Neural progenitor cell (in vitro differentiated cells): ENCODE results near the gene CPN2.

Experiments
- EZH2 ChIP-seq: fragments of 200-600 bp; sonication (generic); IDR thresholded peaks from 2 replicates; pipeline ENCODE4 v1.6.1; 2017; ENCODE audit warnings: antibody characterized with exemption, mild to moderate bottlenecking, moderate library complexity
- TF ChIP-seq, protein P1 (sequence below): fragments of 200-600 bp; sonication (generic); IDR thresholded peaks from 2 replicates; pipeline ENCODE4 v1.5.1; 2017; ENCODE audit warnings: antibody characterized with exemption, mild to moderate bottlenecking

- TF ChIP-seq, protein P1, sequence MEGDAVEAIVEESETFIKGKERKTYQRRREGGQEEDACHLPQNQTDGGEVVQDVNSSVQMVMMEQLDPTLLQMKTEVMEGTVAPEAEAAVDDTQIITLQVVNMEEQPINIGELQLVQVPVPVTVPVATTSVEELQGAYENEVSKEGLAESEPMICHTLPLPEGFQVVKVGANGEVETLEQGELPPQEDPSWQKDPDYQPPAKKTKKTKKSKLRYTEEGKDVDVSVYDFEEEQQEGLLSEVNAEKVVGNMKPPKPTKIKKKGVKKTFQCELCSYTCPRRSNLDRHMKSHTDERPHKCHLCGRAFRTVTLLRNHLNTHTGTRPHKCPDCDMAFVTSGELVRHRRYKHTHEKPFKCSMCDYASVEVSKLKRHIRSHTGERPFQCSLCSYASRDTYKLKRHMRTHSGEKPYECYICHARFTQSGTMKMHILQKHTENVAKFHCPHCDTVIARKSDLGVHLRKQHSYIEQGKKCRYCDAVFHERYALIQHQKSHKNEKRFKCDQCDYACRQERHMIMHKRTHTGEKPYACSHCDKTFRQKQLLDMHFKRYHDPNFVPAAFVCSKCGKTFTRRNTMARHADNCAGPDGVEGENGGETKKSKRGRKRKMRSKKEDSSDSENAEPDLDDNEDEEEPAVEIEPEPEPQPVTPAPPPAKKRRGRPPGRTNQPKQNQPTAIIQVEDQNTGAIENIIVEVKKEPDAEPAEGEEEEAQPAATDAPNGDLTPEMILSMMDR: no peak
- no peak for TF ChIP-seq EZH2
These were observed 41.4 kb upstream of the CPN2 start for GRCh38 chr3:194392576-194392975.
